ENCODE measurements around the gene SERPINF2.

DNA sequence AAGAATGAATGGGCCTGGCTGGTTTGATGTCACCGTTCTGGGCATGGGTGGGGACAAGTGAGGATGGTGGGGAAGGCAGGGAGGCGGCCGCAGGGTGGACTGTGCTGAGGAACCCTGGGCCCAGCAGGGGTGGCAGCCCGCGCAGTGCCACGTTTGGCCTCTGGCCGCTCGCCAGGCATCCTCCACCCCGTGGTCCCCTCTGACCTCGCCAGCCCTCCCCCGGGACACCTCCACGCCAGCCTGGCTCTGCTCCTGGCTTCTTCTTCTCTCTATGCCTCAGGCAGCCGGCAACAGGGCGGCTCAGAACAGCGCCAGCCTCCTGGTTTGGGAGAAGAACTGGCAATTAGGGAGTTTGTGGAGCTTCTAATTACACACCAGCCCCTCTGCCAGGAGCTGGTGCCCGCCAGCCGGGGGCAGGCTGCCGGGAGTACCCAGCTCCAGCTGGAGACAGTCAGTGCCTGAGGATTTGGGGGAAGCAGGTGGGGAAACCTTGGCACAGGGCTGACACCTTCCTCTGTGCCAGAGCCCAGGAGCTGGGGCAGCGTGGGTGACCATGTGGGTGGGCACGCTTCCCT lies 12.7 kb downstream of the SERPINF2 start:
- TF ChIP-seq, protein P1, sequence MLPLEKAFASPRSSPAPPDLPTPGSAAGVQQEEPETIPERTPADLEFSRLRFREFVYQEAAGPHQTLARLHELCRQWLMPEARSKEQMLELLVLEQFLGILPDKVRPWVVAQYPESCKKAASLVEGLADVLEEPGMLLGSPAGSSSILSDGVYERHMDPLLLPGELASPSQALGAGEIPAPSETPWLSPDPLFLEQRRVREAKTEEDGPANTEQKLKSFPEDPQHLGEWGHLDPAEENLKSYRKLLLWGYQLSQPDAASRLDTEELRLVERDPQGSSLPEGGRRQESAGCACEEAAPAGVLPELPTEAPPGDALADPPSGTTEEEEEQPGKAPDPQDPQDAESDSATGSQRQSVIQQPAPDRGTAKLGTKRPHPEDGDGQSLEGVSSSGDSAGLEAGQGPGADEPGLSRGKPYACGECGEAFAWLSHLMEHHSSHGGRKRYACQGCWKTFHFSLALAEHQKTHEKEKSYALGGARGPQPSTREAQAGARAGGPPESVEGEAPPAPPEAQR (tag by site-specific recombination; IDR thresholded peaks at IDR 0.05), result no peak
- TF ChIP-seq, protein P2, sequence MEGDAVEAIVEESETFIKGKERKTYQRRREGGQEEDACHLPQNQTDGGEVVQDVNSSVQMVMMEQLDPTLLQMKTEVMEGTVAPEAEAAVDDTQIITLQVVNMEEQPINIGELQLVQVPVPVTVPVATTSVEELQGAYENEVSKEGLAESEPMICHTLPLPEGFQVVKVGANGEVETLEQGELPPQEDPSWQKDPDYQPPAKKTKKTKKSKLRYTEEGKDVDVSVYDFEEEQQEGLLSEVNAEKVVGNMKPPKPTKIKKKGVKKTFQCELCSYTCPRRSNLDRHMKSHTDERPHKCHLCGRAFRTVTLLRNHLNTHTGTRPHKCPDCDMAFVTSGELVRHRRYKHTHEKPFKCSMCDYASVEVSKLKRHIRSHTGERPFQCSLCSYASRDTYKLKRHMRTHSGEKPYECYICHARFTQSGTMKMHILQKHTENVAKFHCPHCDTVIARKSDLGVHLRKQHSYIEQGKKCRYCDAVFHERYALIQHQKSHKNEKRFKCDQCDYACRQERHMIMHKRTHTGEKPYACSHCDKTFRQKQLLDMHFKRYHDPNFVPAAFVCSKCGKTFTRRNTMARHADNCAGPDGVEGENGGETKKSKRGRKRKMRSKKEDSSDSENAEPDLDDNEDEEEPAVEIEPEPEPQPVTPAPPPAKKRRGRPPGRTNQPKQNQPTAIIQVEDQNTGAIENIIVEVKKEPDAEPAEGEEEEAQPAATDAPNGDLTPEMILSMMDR (tag by site-specific recombination; IDR thresholded peaks at IDR 0.05), result no peak
- TF ChIP-seq ZNF138 (tag by site-specific recombination; IDR thresholded peaks at IDR 0.05; ENCODE audit: borderline replicate concordance) (no peak), GLI2 (tag by site-specific recombination; IDR thresholded peaks at IDR 0.05; ENCODE audit: borderline replicate concordance, low read depth) (no peak), ZNF112 (tag by site-specific recombination; IDR thresholded peaks at IDR 0.05) (no peak), ZBTB7A (tag by site-specific recombination; IDR thresholded peaks at IDR 0.05; ENCODE audit: low read depth) (no peak)
- TF ChIP-seq, protein P3, sequence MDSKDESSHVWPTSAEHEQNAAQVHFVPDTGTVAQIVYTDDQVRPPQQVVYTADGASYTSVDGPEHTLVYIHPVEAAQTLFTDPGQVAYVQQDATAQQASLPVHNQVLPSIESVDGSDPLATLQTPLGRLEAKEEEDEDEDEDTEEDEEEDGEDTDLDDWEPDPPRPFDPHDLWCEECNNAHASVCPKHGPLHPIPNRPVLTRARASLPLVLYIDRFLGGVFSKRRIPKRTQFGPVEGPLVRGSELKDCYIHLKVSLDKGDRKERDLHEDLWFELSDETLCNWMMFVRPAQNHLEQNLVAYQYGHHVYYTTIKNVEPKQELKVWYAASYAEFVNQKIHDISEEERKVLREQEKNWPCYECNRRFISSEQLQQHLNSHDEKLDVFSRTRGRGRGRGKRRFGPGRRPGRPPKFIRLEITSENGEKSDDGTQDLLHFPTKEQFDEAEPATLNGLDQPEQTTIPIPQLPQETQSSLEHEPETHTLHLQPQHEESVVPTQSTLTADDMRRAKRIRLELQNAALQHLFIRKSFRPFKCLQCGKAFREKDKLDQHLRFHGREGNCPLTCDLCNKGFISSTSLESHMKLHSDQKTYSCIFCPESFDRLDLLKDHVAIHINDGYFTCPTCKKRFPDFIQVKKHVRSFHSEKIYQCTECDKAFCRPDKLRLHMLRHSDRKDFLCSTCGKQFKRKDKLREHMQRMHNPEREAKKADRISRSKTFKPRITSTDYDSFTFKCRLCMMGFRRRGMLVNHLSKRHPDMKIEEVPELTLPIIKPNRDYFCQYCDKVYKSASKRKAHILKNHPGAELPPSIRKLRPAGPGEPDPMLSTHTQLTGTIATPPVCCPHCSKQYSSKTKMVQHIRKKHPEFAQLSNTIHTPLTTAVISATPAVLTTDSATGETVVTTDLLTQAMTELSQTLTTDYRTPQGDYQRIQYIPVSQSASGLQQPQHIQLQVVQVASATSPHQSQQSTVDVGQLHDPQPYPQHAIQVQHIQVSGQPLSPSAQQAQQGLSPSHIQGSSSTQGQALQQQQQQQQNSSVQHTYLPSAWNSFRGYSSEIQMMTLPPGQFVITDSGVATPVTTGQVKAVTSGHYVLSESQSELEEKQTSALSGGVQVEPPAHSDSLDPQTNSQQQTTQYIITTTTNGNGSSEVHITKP (tag by site-specific recombination; IDR thresholded peaks at IDR 0.05), result no peak
